Tibial nerve (tissue), 4 donors: Measurements from ENCODE around the gene RAD50.

Experiments used
- CTCF ChIP-seq, 5 experiments: fragments of 200-600 bp in 3 of 5; fragments of 450-650 bp in 2 of 5; sonication (generic) in 3 of 5; IDR thresholded peaks; one replicate each; pipeline ENCODE4 v1.5.1; 2016 to 2019; ENCODE audit warnings: antibody characterized with exemption in 5 of 5, mild to moderate bottlenecking in 3 of 5, moderate library complexity in 2 of 5
- EP300 ChIP-seq, 2 donors: sonication (generic); formaldehyde crosslinking; IDR thresholded peaks; one replicate each; pipeline ENCODE4 v1.6.1; 2017; ENCODE audit warnings: antibody characterized with exemption in 2 of 2, mild to moderate bottlenecking in 1 of 2
- POLR2A ChIP-seq, 2 donors: fragments of 450-650 bp; IDR thresholded peaks; one replicate each; pipeline ENCODE4 v1.6.1; 2017; ENCODE audit warnings: antibody characterized with exemption in 2 of 2, mild to moderate bottlenecking in 2 of 2, moderate library complexity in 2 of 2

GRCh38 chr5:132668706-132669454, 112.1 kb downstream of the RAD50 start:
- TF ChIP-seq CTCF (IDR thresholded peaks at IDR 0.05) (no peak), POLR2A (IDR thresholded peaks at IDR 0.05) (no peak), EP300 (IDR thresholded peaks at IDR 0.05) (no peak)
